SK-MEL-5 (cell line): ENCODE results near the gene CCNT2. TPM values are rescaled to one million over a fixed set of nuclear protein-coding genes. Genes with fewer than 3 reads are reported as not detected.

Experiments used
- DNase-seq: peaks from one replicate; pipeline ENCODE4 v3.0.0-alpha.2; 2016; ENCODE audit warnings: low read depth, low spot score
- in situ Hi-C: cut with HindIII; loops from 2 replicates; pipeline ENCODE4 v1.10.0; 2016; ENCODE audit warnings: low sequenced_read_pairs, high pct_unique_total_duplicates, low pct_unique_long_range_greater_than_20kb
- total RNA-seq: library from RNA; depleted of rRNA; stranded (reverse); fragments of >200 nt; shearing (Covaris generic); gene quantifications from 2 replicates; pipeline ENCODE4 v1.2.3, GENCODE V29; 2014

The CCNT2 gene
- total RNA-seq, 1 experiment from 2014 or later, result 26.2 TPM

GRCh38 chr2:134911400-134911785 lies 7.2 kb upstream of the CCNT2 start:
- DNase-seq, result no peak
- in situ Hi-C loops, result no loop called here

GRCh38 chr2:134912361-134912760 lies 6.3 kb upstream of the CCNT2 start:
- peak; percentile 46 for DNase-seq
- in situ Hi-C loops, result no loop called here

DNA sequence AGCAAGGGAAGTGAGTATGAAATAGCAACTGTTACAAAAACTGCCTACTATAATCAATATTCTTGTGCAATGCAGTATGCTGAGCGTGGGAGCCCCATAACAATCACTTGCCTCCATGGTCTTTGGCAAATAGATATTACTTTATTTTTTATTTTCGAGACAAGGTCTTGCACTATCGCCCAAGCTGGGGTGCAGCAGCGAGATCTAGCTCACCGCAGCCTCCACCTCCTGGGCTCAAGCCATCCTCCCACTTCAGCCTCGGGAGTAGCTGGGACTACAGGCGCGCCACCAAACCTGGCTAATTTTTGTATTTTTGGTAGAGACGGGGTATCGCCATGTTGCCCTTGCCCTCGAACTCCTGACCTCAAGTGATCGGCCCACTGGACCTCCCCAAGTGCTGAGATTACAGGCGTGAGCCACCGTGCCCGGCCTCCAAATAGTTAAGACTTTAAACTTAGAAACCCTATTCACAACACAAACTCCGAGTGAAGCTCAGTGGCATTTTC lies 1.2 kb upstream of the CCNT2 start:
- DNase-seq, result peak; percentile 10
- in situ Hi-C loops, result no loop called here

- no peak for DNase-seq
- in situ Hi-C loops, result no loop called here
Measured at GRCh38 chr2:134917888-134918525, 615 bp upstream of the CCNT2 start.

- in situ Hi-C loops, result no loop called here
- peak; percentile 37 for DNase-seq
Measured at GRCh38 chr2:134919341-134920210, 954 bp downstream of the CCNT2 start.

GRCh38 chr2:134924912-134925311 lies 6.3 kb downstream of the CCNT2 start:
- in situ Hi-C loops, result no loop called here
- DNase-seq, result no peak

DNA sequence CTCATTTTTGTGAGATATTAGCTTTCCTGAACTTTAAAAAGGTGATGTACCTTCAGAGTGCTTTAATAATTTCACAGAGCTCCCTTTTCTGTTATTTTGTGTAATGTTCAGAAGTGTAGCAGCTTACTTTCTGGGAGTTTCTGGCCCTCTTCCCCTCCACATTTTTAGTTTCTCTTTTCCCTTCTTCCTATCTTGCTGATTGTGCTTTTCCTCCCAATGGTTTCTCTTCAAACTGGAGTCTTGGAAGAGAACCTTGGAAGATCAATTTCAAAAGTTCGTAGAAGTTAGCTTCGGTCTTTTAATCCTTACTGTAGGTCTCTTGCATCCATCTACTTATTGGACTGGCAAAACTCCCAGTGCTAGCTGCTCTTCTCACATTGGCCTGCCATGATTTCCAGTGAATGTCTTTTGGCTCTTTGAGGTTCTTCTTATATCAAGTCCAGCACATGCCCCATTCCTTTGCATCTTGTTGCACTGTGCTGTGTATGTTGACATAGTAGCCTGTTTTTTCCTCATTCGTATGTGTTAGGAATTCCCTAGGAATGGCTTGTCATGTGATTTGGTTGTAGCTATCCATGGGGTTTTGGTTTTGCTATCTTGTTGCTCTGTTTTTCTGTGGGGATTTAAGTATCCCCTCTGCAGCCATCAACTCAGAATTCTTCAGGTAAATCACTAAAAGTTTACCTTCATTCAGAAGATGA lies 7.8 kb downstream of the CCNT2 start:
- in situ Hi-C loops, result no loop called here
- peak; percentile 19 for DNase-seq

DNA sequence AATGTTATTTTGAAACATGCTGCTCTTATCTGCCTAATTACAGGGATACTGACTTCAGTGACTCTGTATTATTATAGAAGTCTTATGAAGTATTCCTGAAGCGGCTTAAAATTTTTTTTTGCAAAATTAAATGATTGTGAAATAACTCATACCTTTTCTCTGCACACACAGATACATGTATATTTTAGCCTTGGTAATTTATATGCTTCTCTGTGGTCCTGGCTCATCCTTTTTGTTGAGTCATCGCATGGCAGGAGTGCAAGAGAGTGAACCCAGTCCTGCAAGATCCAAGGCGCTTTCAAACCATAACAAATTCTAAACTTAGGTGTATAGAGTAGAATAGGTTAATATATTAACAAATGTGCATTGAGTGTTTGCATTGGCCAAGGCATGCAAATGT lies 8.6 kb downstream of the CCNT2 start:
- no peak for DNase-seq
- in situ Hi-C loops, result no loop called here

- no peak for DNase-seq
- in situ Hi-C loops, result no loop called here
Measured at GRCh38 chr2:134932864-134933526, 14.4 kb downstream of the CCNT2 start.

DNA sequence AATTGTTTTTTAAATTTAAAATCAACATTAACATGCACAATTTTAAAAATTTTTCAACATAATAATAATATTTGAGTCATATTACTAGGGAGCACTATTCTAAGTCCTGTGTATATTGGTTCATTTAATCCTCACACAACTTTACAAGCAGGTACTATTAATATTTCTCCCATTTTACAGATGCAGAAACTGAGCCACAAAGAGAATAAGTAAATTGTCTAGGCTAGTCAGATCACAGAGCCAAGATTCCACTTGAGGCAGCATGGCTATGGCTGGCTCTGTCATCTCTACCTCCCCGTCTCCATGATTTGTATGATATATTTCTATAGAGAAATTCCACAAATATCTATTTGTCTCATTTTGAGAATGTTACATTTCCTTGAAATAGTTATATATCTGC lies 15.1 kb downstream of the CCNT2 start:
- DNase-seq, result no peak
- in situ Hi-C loops, result no loop called here

DNA sequence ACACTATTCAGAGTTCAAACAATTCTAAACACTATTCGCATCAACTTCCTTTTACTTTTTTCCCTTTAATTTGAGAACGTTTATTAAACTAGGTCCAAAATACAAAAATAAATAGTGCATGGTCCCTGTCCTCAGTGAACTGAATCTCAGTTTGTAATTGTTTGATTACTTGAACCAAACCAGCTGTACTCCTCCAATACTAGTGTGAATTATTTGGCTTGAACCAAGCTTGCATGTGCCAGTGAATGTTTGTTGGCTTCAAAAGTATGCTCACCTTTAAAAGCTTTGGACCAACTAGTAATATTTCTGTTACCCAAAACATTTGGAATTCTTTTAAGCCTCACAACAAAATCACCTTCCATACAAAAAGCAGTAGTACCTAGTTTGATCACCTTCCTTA lies 15.5 kb downstream of the CCNT2 start:
- in situ Hi-C loops, result no loop called here
- no peak for DNase-seq

GRCh38 chr2:134934641-134935040 lies 16.0 kb downstream of the CCNT2 start:
- in situ Hi-C loops, result no loop called here
- DNase-seq, result no peak

- no peak for DNase-seq
- in situ Hi-C loops, result no loop called here
Measured at GRCh38 chr2:134936691-134937090, 18.1 kb downstream of the CCNT2 start.

DNA sequence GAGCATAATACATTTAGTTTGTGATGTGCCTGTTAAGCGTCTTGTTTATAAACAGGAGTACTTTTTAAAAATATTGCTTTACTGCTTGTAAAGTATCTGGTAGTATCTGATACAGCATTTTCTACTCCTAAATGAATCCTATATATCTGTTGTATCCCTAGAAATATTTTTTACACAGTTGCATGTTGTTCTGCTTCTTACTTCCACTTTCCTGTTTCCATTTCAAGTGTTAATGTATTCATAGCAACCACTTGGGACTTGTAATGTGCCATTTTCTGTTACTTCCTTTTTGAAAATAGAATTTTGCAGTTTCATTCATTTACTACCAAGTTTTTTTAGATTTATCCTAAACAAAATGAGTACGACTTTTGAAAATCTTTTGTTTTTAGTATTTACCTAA lies 24.9 kb downstream of the CCNT2 start:
- no peak for DNase-seq
- in situ Hi-C loops, result no loop called here

DNA sequence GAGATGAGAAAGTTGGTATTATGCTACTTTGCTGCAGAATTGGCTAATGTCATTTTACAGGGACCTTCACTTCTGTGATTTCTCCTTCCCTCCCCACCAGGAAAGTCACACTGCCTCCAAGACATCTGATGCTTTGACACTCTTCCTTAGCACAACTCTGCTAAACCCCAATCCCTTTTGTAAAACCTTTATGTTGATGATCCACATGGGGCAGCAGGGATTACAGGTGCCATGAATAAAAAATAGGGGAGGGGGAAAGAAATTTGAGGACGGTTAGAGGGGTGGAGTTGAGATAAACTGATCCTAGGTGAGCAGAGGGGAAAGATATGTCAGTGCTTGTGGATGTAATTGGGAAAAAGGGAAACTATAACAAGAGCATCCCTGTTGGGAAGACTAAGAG lies 26.4 kb downstream of the CCNT2 start:
- in situ Hi-C loops, result no loop called here
- DNase-seq, result no peak

GRCh38 chr2:134946073-134946472 lies 27.5 kb downstream of the CCNT2 start:
- in situ Hi-C loops, result no loop called here

DNA sequence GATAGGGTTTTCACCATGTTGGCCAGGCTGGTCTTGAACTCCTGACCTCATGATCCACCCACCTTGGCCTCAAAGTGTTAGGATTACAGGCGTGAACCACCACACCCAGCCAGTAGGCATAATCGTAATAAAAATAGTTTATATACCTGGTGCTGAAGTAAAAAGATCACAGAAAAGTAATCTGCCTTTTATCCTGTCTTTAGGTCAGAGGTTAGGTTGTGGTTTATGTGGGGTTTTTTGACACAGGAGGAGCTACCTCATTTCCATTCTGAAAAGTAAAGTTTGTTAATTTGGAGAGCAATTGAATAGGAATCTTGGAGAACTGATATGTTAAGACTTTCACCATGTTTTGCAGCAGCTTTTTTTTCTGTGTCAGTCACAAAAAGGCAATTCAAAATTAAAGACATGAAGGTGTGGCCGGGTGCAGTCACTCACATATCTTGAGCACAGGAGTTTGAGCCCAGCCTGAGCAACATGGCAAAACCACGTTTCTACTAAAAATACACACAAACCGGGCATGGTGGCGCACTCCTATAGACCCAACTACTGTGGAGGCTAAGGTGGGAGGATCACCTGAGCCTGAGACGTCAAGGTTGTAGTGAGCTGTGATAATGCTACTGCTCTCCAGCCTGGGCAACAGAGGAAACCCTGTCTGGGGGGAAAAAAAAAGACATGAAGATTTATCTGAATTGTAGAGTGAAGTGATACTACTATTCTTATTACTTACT lies 31.5 kb downstream of the CCNT2 start:
- in situ Hi-C loops, result no loop called here
- DNase-seq, result no peak

More at GRCh38 chr2:134946073-134946472, 27.5 kb downstream of the CCNT2 start:
- no peak for DNase-seq
